Measurements from ENCODE around the gene COPS9. TPM values are rescaled to one million over a fixed set of nuclear protein-coding genes. Genes with fewer than 3 reads are reported as not detected.

COPS9 gene
- total RNA-seq, 4 donors from 2014 or later = 120 to 172 (median 142) TPM

DNA sequence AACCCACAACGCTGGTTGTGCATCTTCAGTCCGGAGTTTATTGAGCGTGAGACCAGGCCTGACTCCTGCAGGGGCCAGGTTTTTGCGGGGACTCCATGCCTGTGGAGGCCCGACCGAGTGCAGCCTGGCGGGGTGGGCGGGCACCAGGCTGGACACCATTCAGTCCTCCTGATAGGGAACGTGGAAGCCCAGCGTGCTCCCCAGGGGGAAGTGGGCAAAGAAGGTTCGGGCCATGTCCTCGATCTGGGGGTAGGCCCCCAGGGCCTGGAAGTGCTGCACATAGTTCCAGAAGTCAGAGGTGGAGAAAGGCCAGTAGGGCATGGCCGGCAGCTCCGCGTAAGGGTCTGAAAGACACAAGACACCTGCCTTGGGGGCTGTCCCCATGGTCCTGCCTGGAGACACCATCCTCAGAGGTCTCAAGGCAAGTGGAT is 2.9 kb upstream of the COPS9 start:
- peak in 1 of 2 donors; percentile 70 for DNase-seq (ENCODE audit: low spot score in 2 of 2)
- intact Hi-C loops (cut with DNase I; ENCODE audit: low total_unique reads) = no loop called here
- TF ChIP-seq POLR2A (IDR thresholded peaks at IDR 0.05) (no peak), CTCF (IDR thresholded peaks at IDR 0.05) (no peak)
- 80 to 90% methylated on average over 15 of the region's 15 CpGs for WGBS, 2 donors
- H3K4me3 ChIP-seq (ENCODE audit: low read depth, poor library complexity, severe bottlenecking) = no peak overlapping the region

- peak in 1 of 2 donors; percentile 76 for DNase-seq (ENCODE audit: low spot score in 2 of 2)
- intact Hi-C loops (cut with DNase I; ENCODE audit: low total_unique reads) = no loop called here
- WGBS, 2 donors = 73 to 78% methylated on average over 8 to 9 of the region's 9 CpGs
- H3K4me3 ChIP-seq (ENCODE audit: low read depth, poor library complexity, severe bottlenecking) = no peak overlapping the region
- TF ChIP-seq POLR2A (IDR thresholded peaks at IDR 0.05) (no peak), CTCF (IDR thresholded peaks at IDR 0.05) (no peak)
These were observed 2.3 kb upstream of the COPS9 start for GRCh38 chr2:240138254-240138984.

DNA sequence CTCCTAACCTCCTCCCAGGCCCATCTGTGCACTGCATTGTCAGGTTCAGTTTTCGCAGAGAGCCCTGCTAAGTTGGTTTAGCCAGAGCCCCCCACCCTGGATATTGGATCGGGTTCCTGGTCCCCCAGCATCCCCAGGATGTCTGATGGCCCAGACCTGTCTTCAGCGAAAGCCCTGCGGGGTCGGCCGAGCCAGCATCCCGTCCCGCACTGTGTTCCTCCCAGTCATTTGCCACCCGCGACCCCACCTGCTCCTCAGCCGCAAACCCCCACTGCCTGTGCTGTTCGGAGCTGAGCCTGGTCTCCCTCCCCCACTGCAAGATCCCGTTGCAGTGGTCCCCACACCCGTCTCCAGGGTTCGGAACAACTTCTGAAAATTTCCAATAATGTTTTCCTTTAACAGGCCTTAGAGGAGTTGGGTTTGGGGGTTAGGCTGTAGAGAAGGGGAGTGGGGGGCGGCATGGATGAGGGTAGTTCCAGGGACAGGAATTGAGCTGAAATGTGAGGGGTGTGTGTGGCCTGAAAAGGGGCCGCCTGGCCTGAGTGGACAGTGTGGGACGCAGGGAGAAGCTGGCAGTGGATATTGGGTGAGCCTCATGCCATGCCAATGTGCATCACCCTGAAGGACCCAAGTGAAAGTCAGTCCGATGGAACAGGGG is 1.6 kb upstream of the COPS9 start:
- TF ChIP-seq POLR2A (IDR thresholded peaks at IDR 0.05) (no peak), CTCF (IDR thresholded peaks at IDR 0.05) (no peak)
- intact Hi-C loops (cut with DNase I; ENCODE audit: low total_unique reads) = no loop called here
- H3K4me3 ChIP-seq (ENCODE audit: low read depth, poor library complexity, severe bottlenecking) = no peak overlapping the region
- WGBS, 2 donors = 92% methylated on average over 19 of the region's 19 CpGs
- peak in 1 of 2 donors; percentile 82 for DNase-seq (ENCODE audit: low spot score in 2 of 2)

DNA sequence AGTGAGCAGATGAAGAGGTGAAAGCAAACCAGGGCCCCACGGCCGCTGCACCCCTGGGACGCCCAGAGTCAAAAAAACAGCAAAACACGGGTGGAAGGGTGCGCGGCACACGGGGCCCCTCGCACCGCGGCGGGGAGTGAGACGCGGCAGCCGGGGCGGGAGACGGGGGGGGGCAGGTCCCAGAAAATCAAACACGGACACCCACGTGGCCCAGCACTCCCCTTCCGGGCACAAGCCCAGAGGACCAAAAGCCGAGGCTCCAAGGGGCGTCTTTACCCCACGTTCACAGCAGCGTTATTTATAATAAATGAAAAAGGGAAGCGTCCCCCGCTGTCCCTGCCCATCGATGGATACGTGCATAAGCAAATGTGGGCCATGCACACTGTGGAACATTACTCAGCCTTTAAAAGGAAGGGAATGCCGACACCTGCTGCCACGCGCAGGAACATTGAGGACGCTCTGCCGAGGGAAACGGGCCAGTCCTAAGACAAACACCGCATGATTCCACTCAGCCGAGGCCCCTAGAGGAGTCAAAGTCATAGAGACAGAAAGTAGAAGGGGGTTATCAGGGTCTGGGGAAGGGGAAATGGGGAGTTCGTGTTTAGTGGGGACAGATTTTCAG is 677 bp upstream of the COPS9 start:
- TF ChIP-seq POLR2A (IDR thresholded peaks at IDR 0.05) (no peak), CTCF (IDR thresholded peaks at IDR 0.05) (no peak)
- intact Hi-C loops (cut with DNase I; ENCODE audit: low total_unique reads) = no loop called here
- H3K4me3 ChIP-seq (ENCODE audit: low read depth, poor library complexity, severe bottlenecking) = peak overlapping the region; percentile 69
- peak in 1 of 2 donors; percentile 74 for DNase-seq (ENCODE audit: low spot score in 2 of 2)
- WGBS, 2 donors = 29 to 34% methylated on average over 36 of the region's 36 CpGs

GRCh38 chr2:240135706-240136012 is 446 bp downstream of the COPS9 start:
- 1% methylated on average over 14 to 17 of the region's 17 CpGs for WGBS, 2 donors
- H3K4me3 ChIP-seq (ENCODE audit: low read depth, poor library complexity, severe bottlenecking) = peak overlapping the region; percentile 69
- intact Hi-C loops (cut with DNase I; ENCODE audit: low total_unique reads) = no loop called here
- DNase-seq (ENCODE audit: low spot score in 2 of 2) = no peak
- TF ChIP-seq CTCF (IDR thresholded peaks at IDR 0.05) (no peak), POLR2A (IDR thresholded peaks at IDR 0.05) (no peak)
